Mucosa of rectum (tissue), 2 donors: ENCODE measurements around the gene PROCA1.

Experiments used
- H3K27ac ChIP-seq, 2 donors: one replicate each; pipeline ENCODE4 v1.7.0; 2013; ENCODE audit warnings: inconsistent platforms in 2 of 2, low read depth in 2 of 2, low read length in 2 of 2
- H3K27me3 ChIP-seq, 2 donors: one replicate each; pipeline ENCODE4 v1.7.0; 2013; ENCODE audit warnings: low read length in 2 of 2; ENCODE audit not compliant: control insufficient read depth in 2 of 2, insufficient read depth in 2 of 2
- H3K36me3 ChIP-seq, 2 donors: one replicate each; pipeline ENCODE4 v1.7.0; 2013; ENCODE audit warnings: low read length in 2 of 2; ENCODE audit not compliant: control insufficient read depth in 2 of 2, insufficient read depth in 2 of 2
- H3K4me1 ChIP-seq, 2 donors: one replicate each; pipeline ENCODE4 v1.7.0; 2013; ENCODE audit warnings: low read length in 2 of 2, mild to moderate bottlenecking in 1 of 2; ENCODE audit not compliant: control insufficient read depth in 2 of 2, insufficient read depth in 2 of 2
- H3K4me3 ChIP-seq, 2 donors: one replicate each; pipeline ENCODE4 v1.7.0; 2013; ENCODE audit warnings: low read length in 2 of 2
- H3K9ac ChIP-seq, 2 donors: one replicate each; pipeline ENCODE4 v1.7.0; 2013; ENCODE audit warnings: low read length in 2 of 2, low read depth in 1 of 2, mild to moderate bottlenecking in 1 of 2
- H3K9me3 ChIP-seq, 2 donors: one replicate each; pipeline ENCODE4 v1.7.0; 2013; ENCODE audit warnings: low read length in 2 of 2; ENCODE audit not compliant: control insufficient read depth in 2 of 2
- donor health status: healthy.
- donor health status: Normal muscosa, but diverticular disease.

The PROCA1 gene

DNA sequence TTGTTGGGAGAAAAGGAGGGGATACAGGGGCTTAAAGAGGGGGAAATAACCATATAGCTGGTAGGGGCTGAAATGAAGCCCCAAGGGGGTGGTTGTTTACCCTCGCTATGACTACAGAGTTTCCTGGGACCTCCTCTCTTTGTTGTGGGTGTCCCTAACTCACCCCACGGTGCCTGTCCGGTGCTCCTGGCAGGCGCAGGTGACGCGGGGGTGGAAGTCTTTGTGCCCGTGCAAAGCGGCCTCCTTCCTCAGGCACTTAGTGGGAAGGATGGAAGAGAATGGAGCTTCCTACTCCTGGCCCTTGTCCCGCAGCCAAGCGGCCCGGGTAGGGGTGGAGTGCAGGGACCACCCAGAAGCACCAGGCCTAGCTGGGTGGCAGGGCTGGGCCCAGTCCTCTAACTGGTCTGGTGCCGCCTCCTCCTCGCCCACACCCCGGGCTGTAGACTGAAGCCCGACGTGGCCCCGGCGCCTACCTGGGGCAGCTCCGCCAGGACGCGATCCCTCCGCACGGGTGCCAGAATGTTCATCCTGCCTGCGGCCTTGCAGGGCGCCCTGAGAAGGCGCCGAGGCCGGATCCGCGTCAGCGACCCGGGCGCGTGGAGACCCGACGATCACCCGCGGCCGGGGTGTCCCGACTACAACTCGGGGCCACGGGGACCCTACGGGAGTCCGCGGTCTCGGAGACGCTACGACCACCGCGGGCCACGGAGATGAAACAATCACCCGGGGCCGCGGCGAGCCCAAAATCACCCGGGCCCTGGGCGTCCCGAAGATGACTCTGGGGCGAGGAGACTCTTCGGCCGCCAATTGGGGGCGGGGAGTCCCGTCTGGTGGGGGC lies 5.3 kb upstream of the PROCA1 start:
- H3K4me1 ChIP-seq = peaks cover 36 to 38% of the 10 kb centered on the region in 2 donors
- no peaks in the 10 kb centered on the region for H3K9me3 ChIP-seq
- peaks cover 0 to 6% of the 10 kb centered on the region in 2 donors for H3K36me3 ChIP-seq
- H3K27me3 ChIP-seq = peaks cover 0 to 6% of the 10 kb centered on the region in 2 donors
- H3K27ac ChIP-seq = peak overlapping the region; percentile 71 to 82
- peak overlapping the region; percentile 47 to 62 for H3K9ac ChIP-seq
- peak overlapping the region; percentile 47 to 50 for H3K4me3 ChIP-seq

DNA sequence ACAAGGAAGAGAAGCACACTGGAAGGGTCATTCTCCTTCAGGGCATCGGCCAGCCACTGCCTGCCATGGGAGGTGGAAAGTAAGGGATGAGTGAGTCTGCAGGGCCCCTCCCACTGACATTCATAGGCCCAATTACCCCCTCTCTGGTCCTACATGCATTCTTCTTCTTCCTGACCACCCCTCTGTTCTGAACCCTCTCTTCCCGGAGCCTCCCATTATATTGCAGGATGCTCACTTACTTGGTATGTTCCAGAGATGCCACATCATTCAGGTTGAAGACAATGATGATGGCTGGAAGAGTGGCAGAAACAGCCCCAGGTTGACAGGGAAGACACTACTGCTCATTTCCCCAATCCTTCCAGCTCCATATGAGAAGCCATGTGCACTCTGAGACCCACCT lies 3.5 kb upstream of the PROCA1 start:
- Histone ChIP-seq H3K9ac (no peak overlapping the region), H3K27ac (no peak overlapping the region), H3K4me1 (peaks cover 27 to 33% of the 10 kb centered on the region in 2 donors), H3K9me3 (no peaks in the 10 kb centered on the region), H3K4me3 (no peak overlapping the region), H3K27me3 (peaks cover 0 to 6% of the 10 kb centered on the region in 2 donors), H3K36me3 (no peaks in the 10 kb centered on the region)

DNA sequence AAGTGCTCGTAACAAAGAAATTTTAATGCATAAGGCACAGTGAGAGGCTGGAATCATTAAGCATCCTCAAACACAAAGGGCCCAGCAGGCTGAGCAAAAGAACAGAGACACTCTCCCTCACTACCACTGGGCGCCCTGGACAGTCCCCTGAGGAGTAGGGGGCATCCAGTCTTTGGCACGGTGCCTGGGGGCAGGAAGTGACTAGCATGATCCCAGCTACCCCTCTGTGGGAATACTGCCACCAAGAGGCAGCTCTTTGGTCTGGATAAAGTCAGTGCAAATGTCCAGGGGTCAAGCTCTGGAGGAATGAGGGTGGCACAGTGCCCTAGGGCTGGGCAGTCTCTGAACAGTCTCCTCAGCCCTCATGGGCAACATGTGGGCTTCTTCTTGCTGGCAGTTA lies 2.6 kb upstream of the PROCA1 start:
- Histone ChIP-seq H3K27ac (no peak overlapping the region), H3K4me3 (no peak overlapping the region), H3K9ac (no peak overlapping the region), H3K4me1 (peaks cover 30 to 38% of the 10 kb centered on the region in 2 donors), H3K9me3 (no peaks in the 10 kb centered on the region), H3K27me3 (peaks cover 0 to 6% of the 10 kb centered on the region in 2 donors), H3K36me3 (no peaks in the 10 kb centered on the region)

DNA sequence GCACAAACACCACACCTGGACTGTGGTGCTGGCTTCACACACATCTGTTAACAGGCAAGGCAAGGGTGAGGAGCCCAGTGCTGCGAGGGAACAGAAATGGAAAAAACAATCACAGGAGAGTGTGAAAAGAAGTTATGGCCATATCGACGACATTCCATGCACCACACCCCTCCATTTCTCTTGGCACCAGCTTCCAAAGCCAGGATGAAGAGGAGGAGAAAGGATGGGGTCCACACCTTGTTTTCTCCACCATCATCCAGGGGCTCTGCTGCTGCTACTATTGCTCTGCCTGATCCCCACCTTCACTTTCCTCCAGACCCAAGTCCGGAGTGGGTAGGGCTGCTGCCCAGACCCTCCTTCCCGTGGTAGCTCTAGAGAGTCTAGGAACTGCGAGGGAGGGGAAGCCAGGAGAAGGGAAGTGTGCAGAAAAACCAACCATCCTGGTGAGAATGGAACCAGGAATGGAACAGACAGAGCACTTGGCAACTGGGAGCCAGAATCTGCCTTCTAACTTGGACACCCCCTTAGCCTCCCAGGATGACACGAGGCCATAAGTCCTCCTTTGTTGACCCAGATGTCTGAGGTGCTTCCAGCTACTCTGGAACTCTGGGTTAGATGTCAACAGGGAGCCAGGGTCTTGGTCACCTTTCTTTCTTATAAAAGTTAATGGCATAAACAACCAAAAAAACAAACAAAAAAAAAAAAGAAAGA lies 1.2 kb upstream of the PROCA1 start:
- H3K27me3 ChIP-seq = peaks cover 0 to 6% of the 10 kb centered on the region in 2 donors
- peak overlapping the region in 1 of 2 donors; percentile 77 for H3K4me3 ChIP-seq
- H3K4me1 ChIP-seq = peaks cover 21 to 31% of the 10 kb centered on the region in 2 donors
- no peaks in the 10 kb centered on the region for H3K36me3 ChIP-seq
- no peaks in the 10 kb centered on the region for H3K9me3 ChIP-seq
- H3K9ac ChIP-seq = no peak overlapping the region
- H3K27ac ChIP-seq = peak overlapping the region in 1 of 2 donors; percentile 90

DNA sequence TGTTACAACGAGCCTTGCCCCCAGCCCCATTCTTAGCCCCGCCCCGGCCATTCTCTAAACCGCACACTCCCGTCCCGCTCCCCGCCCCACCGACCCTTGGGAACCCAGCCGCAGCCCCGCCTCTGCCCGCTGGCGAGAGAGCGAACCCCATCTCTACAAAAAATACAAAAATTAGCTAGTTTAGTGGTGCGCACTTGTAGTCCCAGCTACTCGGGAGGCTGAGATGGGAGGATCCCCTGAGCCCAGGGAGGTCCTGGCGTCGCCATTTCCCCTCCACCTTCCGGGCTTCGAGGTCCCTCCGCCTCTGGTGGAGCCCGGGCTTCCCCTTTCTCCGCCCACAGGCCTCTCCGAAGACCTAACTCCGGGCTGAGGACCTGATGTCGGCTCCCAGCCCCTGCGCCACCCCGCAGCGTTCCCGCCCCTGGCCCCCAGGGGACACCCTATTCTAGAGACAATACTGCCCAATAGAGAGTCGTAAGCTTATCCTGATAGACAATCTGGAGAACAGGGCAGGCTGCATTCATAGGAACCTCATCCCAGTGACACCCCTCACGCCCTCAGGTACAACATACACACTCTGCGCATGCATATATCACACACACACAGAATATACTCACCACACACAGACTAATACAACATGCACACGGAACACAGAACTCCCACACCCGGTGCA lies 480 bp upstream of the PROCA1 start:
- peak overlapping the region; percentile 77 to 83 for H3K4me3 ChIP-seq
- H3K9ac ChIP-seq = peak overlapping the region in 1 of 2 donors; percentile 78
- H3K27ac ChIP-seq = peak overlapping the region; percentile 90
- peaks cover 21 to 31% of the 10 kb centered on the region in 2 donors for H3K4me1 ChIP-seq
- H3K36me3 ChIP-seq = no peaks in the 10 kb centered on the region
- peaks cover 0 to 6% of the 10 kb centered on the region in 2 donors for H3K27me3 ChIP-seq
- H3K9me3 ChIP-seq = no peaks in the 10 kb centered on the region

DNA sequence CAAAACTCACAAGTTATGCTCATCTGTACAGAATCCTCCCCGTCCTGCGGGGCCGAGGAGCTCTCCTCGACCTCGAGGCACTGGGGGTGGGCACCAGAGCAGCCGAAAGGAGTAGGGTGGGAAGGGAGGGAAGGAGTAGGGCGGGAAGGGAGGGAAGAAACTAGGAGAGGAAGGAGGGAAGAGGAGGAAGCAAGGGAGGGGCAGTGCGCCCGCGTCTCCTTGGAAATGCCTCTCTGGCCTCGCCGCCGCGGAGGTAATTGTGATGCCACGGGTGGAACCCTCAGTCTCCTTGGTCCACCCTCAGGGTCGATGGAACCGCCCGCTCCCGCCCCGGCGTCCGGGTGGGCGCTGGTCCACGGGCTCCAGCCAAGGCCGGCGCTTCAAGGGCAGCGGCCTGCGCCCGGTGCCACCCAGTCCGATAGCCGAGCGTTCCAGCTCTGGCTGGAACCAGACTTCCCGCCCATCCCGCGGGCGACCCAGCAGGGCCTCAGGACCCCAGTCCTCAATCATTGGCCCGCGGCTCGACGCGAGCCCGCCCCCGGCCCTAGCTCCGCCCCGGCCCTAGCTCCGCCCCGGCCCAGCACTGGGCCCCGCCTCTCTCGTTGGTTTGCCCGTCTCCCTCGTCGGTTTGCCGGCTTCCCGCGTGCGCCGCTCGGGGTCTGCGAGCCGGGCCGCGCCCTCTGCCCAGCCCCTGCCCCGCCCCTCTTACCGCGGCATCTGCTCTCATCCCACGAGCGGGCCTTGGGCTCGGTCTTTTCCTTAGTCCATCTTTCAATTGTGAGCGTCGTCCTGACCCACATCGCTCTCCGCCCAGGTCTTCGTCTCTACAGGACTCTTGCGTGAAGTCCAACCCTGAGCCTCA lies 596 bp downstream of the PROCA1 start:
- H3K4me3 ChIP-seq = peak overlapping the region; percentile 81 to 83
- H3K9me3 ChIP-seq = no peaks in the 10 kb centered on the region
- peak overlapping the region; percentile 76 to 78 for H3K9ac ChIP-seq

DNA sequence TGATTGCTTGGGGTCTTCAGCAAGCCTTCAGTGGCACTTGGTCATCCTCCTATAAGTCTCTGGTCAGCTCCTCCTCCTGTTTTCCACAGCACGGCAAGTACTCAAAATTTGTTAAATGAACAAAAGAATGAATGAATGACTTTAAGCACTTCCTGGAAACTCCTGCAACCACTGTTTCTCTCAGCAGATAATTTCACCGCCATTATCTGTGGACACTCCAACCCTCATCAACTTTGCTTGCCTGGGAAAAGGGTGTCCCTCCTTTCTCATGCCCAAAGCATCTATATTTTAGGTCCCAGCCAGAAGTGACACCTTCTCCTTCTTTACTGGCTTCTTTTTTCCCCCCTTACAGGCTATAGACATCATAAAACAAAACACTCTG lies 4.4 kb downstream of the PROCA1 start:
- peaks cover 16 to 17% of the 10 kb centered on the region in 2 donors for H3K4me1 ChIP-seq
- peaks cover 10 to 22% of the 10 kb centered on the region in 2 donors for H3K36me3 ChIP-seq
- no peak overlapping the region for H3K27ac ChIP-seq
- no peak overlapping the region for H3K4me3 ChIP-seq
- H3K9ac ChIP-seq = no peak overlapping the region
- no peaks in the 10 kb centered on the region for H3K27me3 ChIP-seq
- no peaks in the 10 kb centered on the region for H3K9me3 ChIP-seq

More for the DNA sequence above, 596 bp downstream of the PROCA1 start:
- H3K4me1 ChIP-seq = peaks cover 16 to 23% of the 10 kb centered on the region in 2 donors
- peak overlapping the region; percentile 90 for H3K27ac ChIP-seq
- no peaks in the 10 kb centered on the region for H3K36me3 ChIP-seq
- H3K27me3 ChIP-seq = peaks cover 0 to 6% of the 10 kb centered on the region in 2 donors

DNA sequence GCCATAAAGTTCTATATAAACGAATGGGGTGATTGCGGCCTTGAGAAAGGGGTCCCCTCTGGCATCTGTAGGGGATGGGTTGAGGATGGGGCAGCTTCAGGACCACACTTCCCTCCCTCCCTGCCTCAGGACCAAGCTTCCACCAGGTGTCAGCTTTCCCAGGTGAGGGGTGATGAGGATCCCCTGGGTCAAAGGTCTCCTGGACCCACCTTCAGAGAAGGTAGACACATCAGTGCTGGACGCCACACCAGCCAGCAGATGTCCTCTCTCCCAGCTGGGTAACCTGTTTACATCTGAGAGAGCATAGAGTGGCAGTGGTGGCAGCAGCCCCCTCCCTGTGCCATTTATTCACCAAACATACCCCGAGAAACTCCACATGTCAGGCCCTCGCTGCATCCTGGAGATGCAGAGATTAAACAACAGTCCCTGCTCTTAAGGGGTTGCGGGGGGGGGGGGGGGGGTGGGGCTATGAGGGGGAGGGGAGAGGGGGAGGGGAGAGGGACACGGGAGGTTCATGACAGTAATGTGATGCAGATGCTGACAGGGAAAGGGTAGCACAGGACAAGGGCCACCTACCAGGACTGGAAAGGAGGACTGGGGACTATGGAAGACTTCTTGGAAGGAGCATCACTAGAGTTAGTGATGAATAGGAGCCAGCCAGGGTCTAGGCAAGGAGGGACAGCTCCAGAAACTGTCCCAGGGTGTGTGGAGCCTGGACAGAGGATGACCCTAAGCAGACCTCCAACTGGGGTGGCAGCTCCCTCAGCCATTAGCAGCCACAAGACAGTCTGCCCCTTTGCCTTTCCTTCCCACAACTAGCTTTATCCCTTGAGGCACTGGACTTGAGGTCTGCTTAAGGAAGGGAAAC lies 5.0 kb downstream of the PROCA1 start:
- no peaks in the 10 kb centered on the region for H3K27me3 ChIP-seq
- H3K36me3 ChIP-seq = peaks cover 17 to 28% of the 10 kb centered on the region in 2 donors
- H3K4me3 ChIP-seq = no peak overlapping the region
- no peaks in the 10 kb centered on the region for H3K9me3 ChIP-seq
- no peak overlapping the region for H3K9ac ChIP-seq
- no peak overlapping the region for H3K27ac ChIP-seq
- peaks cover 12 to 15% of the 10 kb centered on the region in 2 donors for H3K4me1 ChIP-seq
